GM18511 (cell line): ENCODE results near the gene OR9K2.
"Not testable (repeated sequence)": the region's sequence is repeated elsewhere in the genome, so short reads cannot be mapped to it uniquely, and the experiment has no call there.

Experiments used
- ATAC-seq: cut with Tn5 transposase; IDR thresholded peaks from one replicate; pipeline ENCODE4 v1.9.1; 2021; ENCODE audit warnings: mild to moderate bottlenecking, moderate library complexity; ENCODE audit not compliant: unreplicated experiment

The OR9K2 gene, protein sequence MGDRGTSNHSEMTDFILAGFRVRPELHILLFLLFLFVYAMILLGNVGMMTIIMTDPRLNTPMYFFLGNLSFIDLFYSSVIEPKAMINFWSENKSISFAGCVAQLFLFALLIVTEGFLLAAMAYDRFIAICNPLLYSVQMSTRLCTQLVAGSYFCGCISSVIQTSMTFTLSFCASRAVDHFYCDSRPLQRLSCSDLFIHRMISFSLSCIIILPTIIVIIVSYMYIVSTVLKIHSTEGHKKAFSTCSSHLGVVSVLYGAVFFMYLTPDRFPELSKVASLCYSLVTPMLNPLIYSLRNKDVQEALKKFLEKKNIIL

DNA sequence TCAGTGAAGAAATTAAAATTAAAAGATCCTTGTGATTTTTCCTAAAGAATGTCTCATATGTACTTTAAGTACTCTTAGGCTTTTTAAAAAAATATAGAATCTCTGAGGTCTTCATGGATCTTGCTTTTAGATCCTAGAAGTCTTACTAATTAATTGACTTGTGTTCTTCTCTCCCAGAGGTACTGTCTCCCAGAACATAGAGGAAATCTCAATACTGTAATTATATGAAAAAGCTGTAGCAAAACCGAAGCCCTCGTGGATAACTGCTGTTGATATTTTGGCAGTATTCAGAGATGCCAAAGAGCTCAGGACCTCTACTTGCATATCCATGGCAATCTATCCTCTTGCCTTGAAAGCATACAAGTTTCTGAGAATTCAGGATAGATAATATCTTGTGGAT is at the start of gene OR9K2:
OR9K2 (plus strand) TSS at position 301 of the 400 bp plus-strand sequence. CDS start 3,429 bp downstream, outside the sequence.
- ATAC-seq: no peak

DNA sequence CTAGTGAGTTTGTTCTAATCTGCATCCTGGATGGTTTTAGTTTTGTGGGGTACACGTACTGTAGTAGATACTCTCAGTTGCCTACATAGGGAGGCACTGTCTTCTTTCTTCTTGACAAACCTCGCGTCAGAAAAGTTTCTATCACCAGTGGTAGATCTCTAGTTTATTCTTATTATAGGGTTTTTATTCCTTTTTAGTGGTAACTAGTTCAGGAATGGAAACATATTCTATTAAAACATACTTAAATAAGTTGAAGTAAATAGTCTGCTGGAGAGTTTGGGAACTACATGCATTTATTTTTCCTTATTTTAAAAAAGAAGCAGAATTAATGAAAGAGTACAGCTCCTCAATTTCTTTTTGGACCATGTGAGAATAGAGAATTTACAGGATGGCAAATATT is 33.6 kb upstream of the OR9K2 start:
- no peak for ATAC-seq

DNA sequence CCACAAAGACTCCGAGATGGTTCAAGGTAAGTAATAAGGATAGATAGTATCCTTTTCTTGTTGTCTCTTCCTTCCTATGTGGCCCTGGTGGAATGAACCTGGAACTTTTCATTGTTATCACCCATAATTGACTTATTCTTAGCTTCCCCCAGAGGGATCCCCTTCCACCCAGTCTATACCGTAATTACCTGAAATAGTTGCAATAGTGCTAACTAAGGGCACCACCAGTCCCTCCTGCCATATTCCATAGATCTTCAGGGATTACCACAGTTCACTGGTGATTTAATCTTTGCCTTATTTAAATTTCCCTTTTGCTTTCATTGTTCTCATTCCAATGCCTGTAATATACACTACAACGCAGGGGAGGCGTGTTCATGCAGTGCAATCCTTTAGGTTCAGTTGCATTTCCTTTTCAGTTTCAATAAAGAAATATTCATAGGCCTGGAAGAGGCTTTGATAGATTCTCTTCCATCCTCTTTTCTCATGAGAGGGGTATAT is 13.8 kb upstream of the OR9K2 start:
- ATAC-seq: no peak

DNA sequence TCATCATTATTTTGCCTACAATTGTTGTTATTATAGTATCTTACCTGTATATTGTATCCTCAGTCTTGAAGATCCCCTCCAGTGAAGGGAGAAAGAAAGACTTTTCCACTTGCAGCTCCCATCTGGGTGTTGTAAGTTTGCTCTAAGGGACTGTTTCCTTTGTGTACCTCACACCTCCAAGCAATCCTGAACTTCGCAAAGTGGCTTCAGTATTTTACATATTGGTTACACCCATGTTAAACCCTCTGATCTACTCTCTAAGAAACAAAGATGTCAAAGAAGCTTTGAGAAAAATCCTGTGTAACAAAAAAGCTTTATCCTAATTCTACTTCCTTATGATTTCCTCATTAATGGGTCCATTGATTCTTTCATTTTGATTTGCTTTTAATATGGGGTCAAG is 10.1 kb upstream of the OR9K2 start:
- no peak for ATAC-seq

DNA sequence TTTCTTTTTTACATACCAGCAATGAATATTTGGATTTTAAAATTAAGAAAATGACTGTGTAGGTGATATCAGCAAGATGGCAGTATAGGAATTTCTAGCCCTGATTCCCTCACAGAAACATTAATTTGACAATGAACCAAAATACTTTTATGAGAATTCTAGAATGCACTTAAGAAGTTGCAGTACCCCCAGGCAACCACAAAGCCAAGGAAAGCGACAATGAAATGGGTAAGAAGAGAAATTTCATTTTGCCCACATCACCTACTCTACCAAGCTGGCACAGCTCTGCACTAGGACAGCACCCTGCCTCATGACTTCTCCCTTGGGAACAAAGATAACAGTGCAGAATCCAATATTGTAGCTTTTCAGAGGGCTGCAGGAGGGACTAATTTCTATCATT is 6.6 kb downstream of the OR9K2 start:
- ATAC-seq: no peak

DNA sequence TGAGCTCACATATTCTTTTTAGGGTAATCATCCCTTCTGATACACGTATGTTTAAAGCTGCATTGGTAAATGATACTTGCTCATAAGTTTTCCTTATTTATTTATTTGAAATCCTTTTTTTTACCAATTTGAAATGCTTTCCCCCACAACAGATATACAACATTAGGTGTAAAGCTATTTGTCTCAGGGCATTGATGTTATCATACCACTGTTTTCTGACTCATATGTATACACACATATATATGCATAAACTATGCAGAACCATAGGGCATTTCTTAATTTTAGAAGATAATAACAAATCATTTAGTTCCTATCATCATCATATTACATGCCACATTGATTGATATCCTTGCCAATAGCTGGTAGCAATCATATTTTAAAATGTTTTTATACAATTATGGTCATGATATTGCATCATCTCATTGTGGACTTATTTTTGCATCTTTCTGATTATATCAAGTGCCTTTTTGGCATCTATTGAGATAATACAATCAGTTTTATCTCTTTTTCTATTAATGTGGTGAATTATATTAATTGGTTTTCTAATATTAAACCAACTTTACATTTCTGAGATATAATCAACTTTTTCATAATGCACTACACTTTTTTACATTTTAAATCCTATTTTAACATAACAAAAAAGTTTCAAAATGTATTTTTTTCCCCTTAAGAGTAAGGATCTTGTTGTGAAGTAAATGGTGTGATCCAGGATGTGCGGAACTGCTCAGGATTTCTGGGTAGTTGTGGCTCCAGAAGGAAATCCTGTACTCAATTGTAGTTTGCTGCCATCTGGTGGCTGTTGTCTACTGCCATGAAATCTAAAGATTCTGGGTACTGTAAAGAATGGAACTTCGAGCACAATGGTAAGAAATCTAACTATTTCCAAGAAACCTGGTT is 16.7 kb downstream of the OR9K2 start:
- no peak for ATAC-seq

DNA sequence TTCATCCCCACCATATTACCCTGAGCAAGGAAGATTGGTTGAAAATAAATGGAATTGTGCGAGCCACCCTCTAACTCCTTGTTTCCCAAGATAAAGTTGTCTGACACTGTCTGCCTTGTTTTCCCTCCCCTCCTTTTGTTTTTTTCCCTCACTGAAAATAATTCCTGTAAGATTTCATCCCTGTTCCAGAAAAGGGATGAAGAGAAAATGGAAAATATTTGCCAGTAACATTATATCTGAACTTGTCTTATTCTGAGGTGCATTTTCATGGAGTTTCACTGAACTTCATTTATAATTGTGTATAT is 17.3 kb downstream of the OR9K2 start:
- ATAC-seq: no peak

DNA sequence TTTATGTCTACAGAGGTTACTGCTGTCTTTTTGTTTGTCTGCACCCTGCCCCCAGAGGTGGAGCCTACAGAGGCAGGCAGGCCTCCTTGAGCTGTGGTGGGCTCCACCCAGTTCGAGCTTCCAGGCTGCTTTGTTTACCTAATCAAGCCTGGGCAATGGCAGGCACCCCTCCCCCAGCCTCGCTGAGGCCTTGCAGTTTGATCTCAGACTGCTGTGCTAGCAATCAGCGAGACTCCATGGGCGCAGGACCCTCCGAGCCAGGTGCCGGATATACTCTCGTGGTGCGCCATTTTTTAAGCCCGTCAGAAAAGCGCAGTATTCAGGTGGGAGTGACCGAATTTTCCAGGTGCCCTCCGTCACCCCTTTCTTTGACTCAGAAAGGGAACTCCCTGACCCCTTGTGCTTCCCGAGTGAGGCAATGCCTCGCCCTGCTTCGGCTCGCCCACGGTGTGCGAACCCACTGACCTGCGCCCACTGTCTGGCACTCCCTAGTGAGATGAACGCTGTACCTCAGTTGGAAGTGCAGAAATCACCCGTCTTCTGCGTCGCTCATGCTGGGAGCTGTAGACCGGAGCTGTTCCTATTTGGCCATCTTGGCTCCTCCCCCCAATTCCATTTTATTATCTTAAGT is 40.9 kb downstream of the OR9K2 start:
- not testable (repeated sequence) for ATAC-seq

DNA sequence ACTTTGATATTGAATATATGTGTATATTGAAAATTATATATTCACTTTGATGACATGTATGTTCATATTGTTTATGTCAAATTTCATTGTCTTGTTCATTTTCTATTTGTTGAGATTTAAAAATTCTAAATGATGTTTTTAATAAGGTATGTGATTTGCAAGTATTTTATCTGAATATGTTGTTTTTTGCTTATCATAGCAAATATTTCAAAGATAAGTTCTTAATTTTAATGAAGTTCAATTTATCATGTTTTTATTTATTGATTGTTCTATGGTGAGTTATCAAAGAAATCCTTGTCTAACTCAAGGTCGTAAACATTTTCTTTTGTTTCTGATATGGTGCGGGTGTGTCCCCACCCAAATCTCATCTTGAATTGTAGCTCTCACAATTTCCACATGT is 45.2 kb downstream of the OR9K2 start:
- no peak for ATAC-seq

DNA sequence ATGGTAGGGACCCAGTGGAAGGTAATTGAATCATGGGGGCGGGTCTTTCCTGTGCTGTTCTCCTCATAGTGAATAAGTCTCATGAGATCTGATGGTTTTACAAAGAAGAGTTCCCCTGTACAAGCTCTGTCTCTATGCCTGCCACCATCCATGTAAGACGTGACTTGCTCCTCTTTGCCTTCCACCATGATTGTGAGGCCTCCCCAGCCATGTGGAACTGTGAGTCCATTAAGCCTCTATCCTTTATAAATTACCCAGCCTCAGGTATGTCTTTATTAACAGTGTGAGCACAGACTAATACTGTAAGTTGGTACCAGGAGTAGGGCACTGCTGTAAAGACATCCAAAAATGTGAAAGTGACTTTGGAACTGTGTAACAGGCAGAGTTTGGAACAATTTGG is 45.6 kb downstream of the OR9K2 start:
- ATAC-seq: not testable (repeated sequence)

DNA sequence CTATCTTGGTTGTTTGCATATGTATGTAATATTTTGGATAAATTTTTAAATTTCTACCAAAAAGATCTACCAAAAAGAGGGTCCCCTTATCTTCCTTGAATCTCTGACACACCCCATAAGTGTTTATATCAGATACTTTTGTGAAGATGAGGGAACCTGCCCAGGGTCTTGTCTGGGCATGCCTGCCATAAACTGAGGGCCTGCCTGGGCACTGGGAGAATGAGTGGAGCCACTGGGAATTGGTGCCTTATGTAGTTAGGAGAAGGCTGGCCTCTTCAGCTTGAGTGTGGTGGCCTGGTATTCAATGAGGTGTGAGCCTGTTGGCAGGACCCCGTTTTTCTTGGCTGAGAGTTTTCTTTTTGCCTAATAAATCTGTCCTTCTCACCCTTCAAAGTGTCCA is 46.5 kb downstream of the OR9K2 start:
- ATAC-seq: no peak

DNA sequence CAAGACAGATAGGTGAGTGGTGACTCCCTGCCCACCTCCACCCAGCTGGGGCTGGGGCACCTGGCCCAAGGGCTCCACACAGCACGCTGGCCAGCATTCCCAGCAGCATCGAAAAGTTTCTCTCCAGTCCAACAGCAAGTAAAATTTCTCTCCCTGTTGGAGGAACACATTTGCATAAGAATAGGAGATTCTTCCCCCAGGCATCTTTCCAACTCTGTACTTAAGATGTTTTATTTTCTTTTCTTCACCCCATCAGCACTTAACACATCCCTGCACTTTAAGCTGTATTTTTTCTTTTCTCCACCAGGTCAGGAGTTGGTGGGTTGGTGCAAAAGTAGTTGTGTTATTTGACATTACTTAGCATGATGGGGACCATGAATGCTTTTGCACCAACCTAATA is 47.2 kb downstream of the OR9K2 start:
- ATAC-seq: no peak
